Prostate gland (tissue), 2 donors: ENCODE measurements around the gene DTD2.

Experiments used
- CTCF ChIP-seq, 4 experiments: fragments of 200-600 bp in 2 of 4; fragments of 450-650 bp in 2 of 4; sonication (generic) in 2 of 4; IDR thresholded peaks; 1 replicate in 3 of 4; 2 replicates in 1 of 4; pipeline ENCODE4 v1.5.1; 2016 to 2019; ENCODE audit warnings: antibody characterized with exemption in 4 of 4, mild to moderate bottlenecking in 2 of 4, moderate library complexity in 2 of 4
- POLR2A ChIP-seq: fragments of 450-650 bp; IDR thresholded peaks from one replicate; pipeline ENCODE4 v1.6.1; 2016; ENCODE audit warnings: antibody characterized with exemption, mild to moderate bottlenecking
- POLR2AphosphoS5 ChIP-seq: sonication (generic); formaldehyde crosslinking; IDR thresholded peaks from one replicate; pipeline ENCODE4 v1.6.1; 2017; ENCODE audit warnings: antibody characterized with exemption

- no peak for TF ChIP-seq CTCF (IDR thresholded peaks at IDR 0.05)
- TF ChIP-seq POLR2A = no peak
- TF ChIP-seq POLR2AphosphoS5 = no peak
These were observed 26.6 kb downstream of the DTD2 start for GRCh38 chr14:31430634-31431264.
